ENCODE measurements around the gene COL28A1.

COL28A1 gene

GRCh38 chr7:7369134-7369533 lies 166.5 kb downstream of the COL28A1 start:
- H3K9me3 Mint-ChIP-seq, result no peaks in the 10 kb centered on the region
- ATAC-seq (replicated peaks) (no peak), DNase-seq (no peak)
- no peak overlapping the region for H3K4me3 Mint-ChIP-seq
- no peak overlapping the region for H3K27ac Mint-ChIP-seq
- H3K4me1 Mint-ChIP-seq, result peaks cover 3 to 6% of the 10 kb centered on the region in 2 donors
- H3K36me3 Mint-ChIP-seq, result no peaks in the 10 kb centered on the region
- H3K27me3 Mint-ChIP-seq, result peaks cover 0 to 6% of the 10 kb centered on the region in 2 donors

- no peak for DNase-seq
- H3K27me3 Mint-ChIP-seq, result peaks cover 10 to 23% of the 10 kb centered on the region in 2 donors
- no peaks in the 10 kb centered on the region for H3K4me1 Mint-ChIP-seq
- H3K9me3 Mint-ChIP-seq, result peaks cover 2 to 4% of the 10 kb centered on the region in 2 donors
- H3K27ac Mint-ChIP-seq, result no peak overlapping the region
- peaks cover 0 to 1% of the 10 kb centered on the region in 2 donors for H3K36me3 Mint-ChIP-seq
- ATAC-seq (replicated peaks), result no peak
- no peak overlapping the region for H3K4me3 Mint-ChIP-seq
These were observed 181.0 kb downstream of the COL28A1 start for GRCh38 chr7:7354674-7355073.

- Mint-ChIP-seq H3K9me3 (peaks cover 2 to 4% of the 10 kb centered on the region in 2 donors), H3K4me3 (no peak overlapping the region), H3K27ac (no peak overlapping the region), H3K27me3 (peaks cover 10 to 23% of the 10 kb centered on the region in 2 donors), H3K4me1 (no peaks in the 10 kb centered on the region), H3K36me3 (peaks cover 0 to 1% of the 10 kb centered on the region in 2 donors)
- ATAC-seq (replicated peaks) (no peak), DNase-seq (no peak)
These were observed 182.8 kb downstream of the COL28A1 start for GRCh38 chr7:7352845-7353244.

- no peak overlapping the region for H3K27ac Mint-ChIP-seq
- no peaks in the 10 kb centered on the region for H3K4me1 Mint-ChIP-seq
- DNase-seq, result no peak
- no peak overlapping the region for H3K4me3 Mint-ChIP-seq
- ATAC-seq (replicated peaks), result no peak
- peaks cover 0 to 1% of the 10 kb centered on the region in 2 donors for H3K36me3 Mint-ChIP-seq
- H3K27me3 Mint-ChIP-seq, result peaks cover 10 to 23% of the 10 kb centered on the region in 2 donors
- H3K9me3 Mint-ChIP-seq, result peaks cover 2 to 4% of the 10 kb centered on the region in 2 donors
These were observed 183.8 kb downstream of the COL28A1 start for GRCh38 chr7:7351832-7352231.

GRCh38 chr7:7351156-7351555 lies 184.5 kb downstream of the COL28A1 start:
- H3K27me3 Mint-ChIP-seq, result peaks cover 10 to 23% of the 10 kb centered on the region in 2 donors
- H3K36me3 Mint-ChIP-seq, result peaks cover 0 to 1% of the 10 kb centered on the region in 2 donors
- no peak overlapping the region for H3K27ac Mint-ChIP-seq
- H3K4me1 Mint-ChIP-seq, result no peaks in the 10 kb centered on the region
- peaks cover 2 to 4% of the 10 kb centered on the region in 2 donors for H3K9me3 Mint-ChIP-seq
- ATAC-seq (replicated peaks), result no peak
- DNase-seq, result no peak
- no peak overlapping the region for H3K4me3 Mint-ChIP-seq

- Mint-ChIP-seq H3K9me3 (peaks cover 2 to 4% of the 10 kb centered on the region in 2 donors), H3K36me3 (peaks cover 0 to 1% of the 10 kb centered on the region in 2 donors), H3K4me3 (no peak overlapping the region), H3K4me1 (no peaks in the 10 kb centered on the region), H3K27ac (no peak overlapping the region), H3K27me3 (peaks cover 15 to 28% of the 10 kb centered on the region in 2 donors)
- DNase-seq, result no peak
- no peak for ATAC-seq (replicated peaks)
These were observed 186.5 kb downstream of the COL28A1 start for GRCh38 chr7:7349156-7349555.

- peaks cover 17 to 20% of the 10 kb centered on the region in 2 donors for H3K27me3 Mint-ChIP-seq
- no peak overlapping the region for H3K27ac Mint-ChIP-seq
- H3K4me1 Mint-ChIP-seq, result no peaks in the 10 kb centered on the region
- H3K9me3 Mint-ChIP-seq, result peaks cover 2 to 3% of the 10 kb centered on the region in 2 donors
- ATAC-seq (replicated peaks), result no peak
- no peak overlapping the region for H3K4me3 Mint-ChIP-seq
- no peak for DNase-seq
- peaks cover 0 to 1% of the 10 kb centered on the region in 2 donors for H3K36me3 Mint-ChIP-seq
These were observed 188.6 kb downstream of the COL28A1 start for GRCh38 chr7:7347045-7347444.

GRCh38 chr7:7344583-7344982 lies 191.1 kb downstream of the COL28A1 start:
- Mint-ChIP-seq H3K27ac (no peak overlapping the region), H3K36me3 (no peaks in the 10 kb centered on the region), H3K9me3 (no peaks in the 10 kb centered on the region), H3K4me1 (no peaks in the 10 kb centered on the region), H3K4me3 (no peak overlapping the region), H3K27me3 (peaks cover 8 to 11% of the 10 kb centered on the region in 2 donors)
- ATAC-seq (replicated peaks) (no peak), DNase-seq (no peak)

- ATAC-seq (replicated peaks), result no peak
- peaks cover 5 to 11% of the 10 kb centered on the region in 2 donors for H3K27me3 Mint-ChIP-seq
- no peak overlapping the region for H3K4me3 Mint-ChIP-seq
- no peak overlapping the region for H3K27ac Mint-ChIP-seq
- no peaks in the 10 kb centered on the region for H3K36me3 Mint-ChIP-seq
- DNase-seq, result no peak
- no peaks in the 10 kb centered on the region for H3K4me1 Mint-ChIP-seq
- H3K9me3 Mint-ChIP-seq, result no peaks in the 10 kb centered on the region
These were observed 199.8 kb downstream of the COL28A1 start for GRCh38 chr7:7335909-7336308.

GRCh38 chr7:7335215-7335614 lies 200.5 kb downstream of the COL28A1 start:
- Mint-ChIP-seq H3K9me3 (no peaks in the 10 kb centered on the region), H3K36me3 (no peaks in the 10 kb centered on the region), H3K4me3 (no peak overlapping the region), H3K27me3 (peaks cover 12 to 16% of the 10 kb centered on the region in 2 donors), H3K4me1 (no peaks in the 10 kb centered on the region), H3K27ac (no peak overlapping the region)
- no peak for ATAC-seq (replicated peaks)
- DNase-seq, result no peak

- ATAC-seq (replicated peaks) (no peak), DNase-seq (no peak)
- H3K4me3 Mint-ChIP-seq, result no peak overlapping the region
- no peak overlapping the region for H3K27ac Mint-ChIP-seq
- H3K27me3 Mint-ChIP-seq, result peaks cover 13 to 19% of the 10 kb centered on the region in 2 donors
- H3K36me3 Mint-ChIP-seq, result no peaks in the 10 kb centered on the region
- H3K4me1 Mint-ChIP-seq, result no peaks in the 10 kb centered on the region
- H3K9me3 Mint-ChIP-seq, result no peaks in the 10 kb centered on the region
These were observed 202.1 kb downstream of the COL28A1 start for GRCh38 chr7:7333610-7334009.

GRCh38 chr7:7331523-7331922 lies 204.2 kb downstream of the COL28A1 start:
- Mint-ChIP-seq H3K27me3 (peaks cover 17 to 25% of the 10 kb centered on the region in 2 donors), H3K36me3 (no peaks in the 10 kb centered on the region), H3K4me3 (no peak overlapping the region), H3K27ac (no peak overlapping the region), H3K4me1 (no peaks in the 10 kb centered on the region), H3K9me3 (no peaks in the 10 kb centered on the region)
- ATAC-seq (replicated peaks) (no peak), DNase-seq (no peak)

- no peaks in the 10 kb centered on the region for H3K4me1 Mint-ChIP-seq
- H3K9me3 Mint-ChIP-seq, result no peaks in the 10 kb centered on the region
- H3K27ac Mint-ChIP-seq, result no peak overlapping the region
- ATAC-seq (replicated peaks), result no peak
- no peaks in the 10 kb centered on the region for H3K36me3 Mint-ChIP-seq
- H3K4me3 Mint-ChIP-seq, result no peak overlapping the region
- H3K27me3 Mint-ChIP-seq, result peaks cover 17 to 25% of the 10 kb centered on the region in 2 donors
- no peak for DNase-seq
These were observed 204.7 kb downstream of the COL28A1 start for GRCh38 chr7:7330997-7331396.

- no peak for ATAC-seq (replicated peaks)
- no peak overlapping the region for H3K27ac Mint-ChIP-seq
These were observed 206.3 kb downstream of the COL28A1 start for GRCh38 chr7:7329326-7329725.

GRCh38 chr7:7327423-7327822 lies 208.2 kb downstream of the COL28A1 start:
- peaks cover 8 to 14% of the 10 kb centered on the region in 2 donors for H3K4me1 Mint-ChIP-seq
- no peak overlapping the region for H3K27ac Mint-ChIP-seq
- peaks cover 13 to 25% of the 10 kb centered on the region in 2 donors for H3K27me3 Mint-ChIP-seq
- H3K4me3 Mint-ChIP-seq, result no peak overlapping the region
- DNase-seq (no peak), ATAC-seq (replicated peaks) (no peak)
- H3K36me3 Mint-ChIP-seq, result no peaks in the 10 kb centered on the region
- H3K9me3 Mint-ChIP-seq, result no peaks in the 10 kb centered on the region

More at GRCh38 chr7:7329326-7329725, 206.3 kb downstream of the COL28A1 start:
- H3K27me3 Mint-ChIP-seq, result peaks cover 17 to 25% of the 10 kb centered on the region in 2 donors
- no peaks in the 10 kb centered on the region for H3K9me3 Mint-ChIP-seq
- H3K36me3 Mint-ChIP-seq, result no peaks in the 10 kb centered on the region
- DNase-seq, result no peak
- H3K4me3 Mint-ChIP-seq, result no peak overlapping the region
- H3K4me1 Mint-ChIP-seq, result peaks cover 0 to 3% of the 10 kb centered on the region in 2 donors

- Mint-ChIP-seq H3K27ac (no peak overlapping the region), H3K4me3 (no peak overlapping the region), H3K27me3 (peaks cover 4 to 5% of the 10 kb centered on the region in 2 donors), H3K9me3 (no peaks in the 10 kb centered on the region), H3K36me3 (no peaks in the 10 kb centered on the region), H3K4me1 (peaks cover 14 to 24% of the 10 kb centered on the region in 2 donors)
- DNase-seq, result no peak
- no peak for ATAC-seq (replicated peaks)
These were observed 211.0 kb downstream of the COL28A1 start for GRCh38 chr7:7324698-7325097.

Data from stimulated activated naive B cell treated with anti-CD40 and anti-IgM and Interleukin-4, amounts not matched to agents 10 μg/mL and 1 μg/mL and 100 μg/mL, for 72 hours (primary cell).